GM19324 (cell line): ENCODE results near the gene PRDM2.
"Not testable (repeated sequence)": the region's sequence is repeated elsewhere in the genome, so short reads cannot be mapped to it uniquely, and the experiment has no call there.

Source experiments
- ATAC-seq: cut with Tn5 transposase; IDR thresholded peaks from one replicate; pipeline ENCODE4 v1.9.1; 2021; ENCODE audit warnings: mild to moderate bottlenecking, moderate library complexity; ENCODE audit not compliant: unreplicated experiment, low FRiP score

PRDM2 gene

GRCh38 chr1:13699936-13700520 is at the start of gene PRDM2:
PRDM2 (plus strand) TSS chr1:13700188; CDS start chr1:13715606, 15,418 bp downstream.
- peak; percentile 42 for ATAC-seq

GRCh38 chr1:13651279-13651678 is 48.7 kb upstream of the PRDM2 start:
- no peak for ATAC-seq

GRCh38 chr1:13652238-13652637 is 47.8 kb upstream of the PRDM2 start:
- ATAC-seq: no peak

- no peak for ATAC-seq
These were observed 38.4 kb upstream of the PRDM2 start for GRCh38 chr1:13661539-13661938.

GRCh38 chr1:13662493-13662892 is 37.5 kb upstream of the PRDM2 start:
- no peak for ATAC-seq

GRCh38 chr1:13663969-13664368 is 36.0 kb upstream of the PRDM2 start:
- ATAC-seq: no peak

GRCh38 chr1:13664451-13664850 is 35.5 kb upstream of the PRDM2 start:
- no peak for ATAC-seq

GRCh38 chr1:13666317-13666716 is 33.7 kb upstream of the PRDM2 start:
- no peak for ATAC-seq

- no peak for ATAC-seq
These were observed 32.3 kb upstream of the PRDM2 start for GRCh38 chr1:13667691-13668090.

GRCh38 chr1:13674377-13674776 is 25.6 kb upstream of the PRDM2 start:
- ATAC-seq: no peak

- ATAC-seq: no peak
These were observed 24.8 kb upstream of the PRDM2 start for GRCh38 chr1:13675151-13675651.

GRCh38 chr1:13677896-13678295 is 22.1 kb upstream of the PRDM2 start:
- ATAC-seq: no peak

GRCh38 chr1:13679651-13680050 is 20.3 kb upstream of the PRDM2 start:
- no peak for ATAC-seq

GRCh38 chr1:13680609-13681008 is 19.4 kb upstream of the PRDM2 start:
- ATAC-seq: not testable (repeated sequence)

GRCh38 chr1:13681921-13682320 is 18.1 kb upstream of the PRDM2 start:
- no peak for ATAC-seq

GRCh38 chr1:13682444-13682843 is 17.5 kb upstream of the PRDM2 start:
- no peak for ATAC-seq

- ATAC-seq: no peak
These were observed 16.8 kb upstream of the PRDM2 start for GRCh38 chr1:13683206-13683605.

- ATAC-seq: no peak
These were observed 12.8 kb upstream of the PRDM2 start for GRCh38 chr1:13687151-13687715.

- ATAC-seq: not testable (repeated sequence)
These were observed 6.9 kb upstream of the PRDM2 start for GRCh38 chr1:13693094-13693493.

GRCh38 chr1:13694886-13695684 is 4.9 kb upstream of the PRDM2 start:
- ATAC-seq: no peak

- no peak for ATAC-seq
These were observed 2.2 kb upstream of the PRDM2 start for GRCh38 chr1:13697738-13698137.

- ATAC-seq: no peak
These were observed 478 bp upstream of the PRDM2 start for GRCh38 chr1:13699510-13699909.
